Loucy (cell line): ENCODE measurements around the gene OTOA.
"Not testable (repeated sequence)": the region's sequence is repeated elsewhere in the genome, so short reads cannot be mapped to it uniquely, and the experiment has no call there.

Experiments
- H2AFZ ChIP-seq: fragments of 200-600 bp; sonication (generic); 2 replicates; pipeline ENCODE4 v1.6.0; 2016; ENCODE audit warnings: antibody characterized with exemption, mild to moderate bottlenecking, low read length, moderate library complexity
- H3F3A ChIP-seq: fragments of 200-600 bp; 2 replicates; pipeline ENCODE4 v1.6.0; 2016; ENCODE audit warnings: antibody characterized with exemption, low read depth, mild to moderate bottlenecking
- H3K27me3 ChIP-seq: fragments of 200-600 bp; sonication (generic); 2 replicates; pipeline ENCODE4 v1.6.1; 2014; ENCODE audit warnings: low read length, mild to moderate bottlenecking; ENCODE audit not compliant: insufficient read depth, poor library complexity, severe bottlenecking
- H3K36me3 ChIP-seq: fragments of 200-600 bp; sonication (generic); 2 replicates; pipeline ENCODE4 v1.6.1; 2016; ENCODE audit warnings: low read length; ENCODE audit not compliant: insufficient read depth
- H3K4me1 ChIP-seq: fragments of 200-600 bp; sonication (generic); 2 replicates; pipeline ENCODE4 v1.5.1; 2014; ENCODE audit warnings: low read length, mild to moderate bottlenecking; ENCODE audit not compliant: insufficient read depth, poor library complexity, severe bottlenecking
- H3K4me2 ChIP-seq: fragments of 200-600 bp; sonication (generic); 2 replicates; pipeline ENCODE4 v1.6.0; 2014; ENCODE audit warnings: antibody characterized with exemption, low read length, low read depth, mild to moderate bottlenecking; ENCODE audit not compliant: poor library complexity, severe bottlenecking
- H3K4me3 ChIP-seq: fragments of 200-600 bp; sonication (generic); 2 replicates; pipeline ENCODE4 v1.5.1; 2014; ENCODE audit warnings: low read length, mild to moderate bottlenecking, mixed read lengths; ENCODE audit not compliant: poor library complexity, severe bottlenecking
- H3K79me2 ChIP-seq: fragments of 200-600 bp; sonication (generic); 2 replicates; pipeline ENCODE4 v1.6.1; 2014; ENCODE audit warnings: low read length; ENCODE audit not compliant: insufficient read depth
- H3K9ac ChIP-seq: fragments of 200-600 bp; sonication (generic); 2 replicates; pipeline ENCODE4 v1.6.0; 2014; ENCODE audit warnings: mild to moderate bottlenecking, low read depth, low read length, moderate library complexity; ENCODE audit not compliant: poor library complexity, severe bottlenecking
- H3K9me2 ChIP-seq: fragments of 200-600 bp; sonication (generic); replicated peaks from 2 replicates; pipeline ENCODE4 v1.6.1; 2016; ENCODE audit warnings: low read depth, low read length, mixed read lengths
- H3K9me3 ChIP-seq: fragments of 200-600 bp; sonication (generic); 2 replicates; pipeline ENCODE4 v1.6.1; 2014; ENCODE audit warnings: mild to moderate bottlenecking, antibody characterized with exemption, low read length, low read depth; ENCODE audit not compliant: insufficient read depth
- H4K20me1 ChIP-seq: fragments of 200-600 bp; sonication (generic); 2 replicates; pipeline ENCODE4 v1.6.0; 2014; ENCODE audit warnings: antibody characterized with exemption, low read length, mild to moderate bottlenecking; ENCODE audit not compliant: insufficient read depth, poor library complexity, severe bottlenecking
- EZH2phosphoT487 ChIP-seq: fragments of 200-600 bp; IDR thresholded peaks from 2 replicates; pipeline ENCODE4 v1.6.1; 2018; ENCODE audit warnings: antibody characterized with exemption, mild to moderate bottlenecking, moderate library complexity, borderline replicate concordance
- TF ChIP-seq, protein P1 (sequence below): fragments of 200-600 bp; sonication (generic); conservative IDR thresholded peaks from 2 replicates; pipeline ENCODE4 v1.5.1; 2014; ENCODE audit warnings: mild to moderate bottlenecking, antibody characterized with exemption, low read length

Gene OTOA

DNA sequence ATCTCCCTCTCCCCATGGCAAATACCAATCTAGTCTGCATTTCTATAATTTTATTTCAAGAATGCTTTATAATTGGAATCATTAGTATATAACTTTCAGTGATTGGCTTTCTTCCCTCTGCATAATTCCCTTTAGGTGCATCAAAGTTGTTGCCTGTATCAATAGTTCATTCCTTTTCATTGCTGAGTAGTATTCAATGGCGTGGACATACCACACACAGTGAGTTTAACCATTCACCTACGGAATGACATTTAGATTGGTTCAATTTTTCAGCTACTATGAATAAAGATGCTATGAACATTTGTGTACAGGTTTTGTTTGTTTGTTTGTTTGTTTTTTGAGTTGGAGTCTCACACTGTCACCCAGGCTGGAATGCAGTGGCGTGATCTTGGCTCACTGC lies 9.7 kb downstream of the OTOA start:
- Histone ChIP-seq H3K4me2 (no peak overlapping the region), H2AFZ (no peak overlapping the region), H3K9me2 (no peaks in the 10 kb centered on the region), H3K4me3 (no peak overlapping the region), H3K9me3 (no peaks in the 10 kb centered on the region), H3K4me1 (no peaks in the 10 kb centered on the region), H3K79me2 (no peaks in the 10 kb centered on the region), H3K27me3 (no peaks in the 10 kb centered on the region), H3F3A (no peaks in the 10 kb centered on the region), H3K36me3 (no peaks in the 10 kb centered on the region), H3K9ac (no peak overlapping the region), H4K20me1 (no peaks in the 10 kb centered on the region)
- no peak for TF ChIP-seq EZH2phosphoT487
- TF ChIP-seq, protein P1, sequence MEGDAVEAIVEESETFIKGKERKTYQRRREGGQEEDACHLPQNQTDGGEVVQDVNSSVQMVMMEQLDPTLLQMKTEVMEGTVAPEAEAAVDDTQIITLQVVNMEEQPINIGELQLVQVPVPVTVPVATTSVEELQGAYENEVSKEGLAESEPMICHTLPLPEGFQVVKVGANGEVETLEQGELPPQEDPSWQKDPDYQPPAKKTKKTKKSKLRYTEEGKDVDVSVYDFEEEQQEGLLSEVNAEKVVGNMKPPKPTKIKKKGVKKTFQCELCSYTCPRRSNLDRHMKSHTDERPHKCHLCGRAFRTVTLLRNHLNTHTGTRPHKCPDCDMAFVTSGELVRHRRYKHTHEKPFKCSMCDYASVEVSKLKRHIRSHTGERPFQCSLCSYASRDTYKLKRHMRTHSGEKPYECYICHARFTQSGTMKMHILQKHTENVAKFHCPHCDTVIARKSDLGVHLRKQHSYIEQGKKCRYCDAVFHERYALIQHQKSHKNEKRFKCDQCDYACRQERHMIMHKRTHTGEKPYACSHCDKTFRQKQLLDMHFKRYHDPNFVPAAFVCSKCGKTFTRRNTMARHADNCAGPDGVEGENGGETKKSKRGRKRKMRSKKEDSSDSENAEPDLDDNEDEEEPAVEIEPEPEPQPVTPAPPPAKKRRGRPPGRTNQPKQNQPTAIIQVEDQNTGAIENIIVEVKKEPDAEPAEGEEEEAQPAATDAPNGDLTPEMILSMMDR, result no peak

DNA sequence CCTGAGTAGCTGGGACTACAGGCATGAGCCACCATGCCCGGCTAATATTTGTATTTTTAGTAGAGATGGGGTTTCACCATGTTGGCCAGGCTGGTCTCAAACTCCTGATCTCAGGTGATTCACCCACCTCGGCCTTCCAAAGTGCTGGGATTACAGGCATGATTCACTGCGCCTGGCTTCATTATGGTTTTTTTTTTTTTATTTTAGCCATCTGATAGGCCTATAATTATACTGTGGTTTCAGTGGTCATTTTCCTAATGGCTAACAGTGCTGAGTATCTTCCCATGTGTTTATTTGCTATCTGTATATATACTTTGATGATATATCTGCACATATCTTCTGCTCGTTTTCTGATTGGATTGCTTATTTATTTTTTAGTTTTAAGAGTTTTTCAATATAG lies 10.7 kb downstream of the OTOA start:
- not testable (repeated sequence) for H3K4me2 ChIP-seq

GRCh38 chr16:21680714-21681113 lies 16.9 kb downstream of the OTOA start:
- H3K4me3 ChIP-seq, H3K27me3 ChIP-seq, H2AFZ ChIP-seq, H3F3A ChIP-seq, H3K79me2 ChIP-seq, H3K9me3 ChIP-seq, H3K36me3 ChIP-seq, H4K20me1 ChIP-seq, H3K9me2 ChIP-seq, H3K4me2 ChIP-seq, H3K4me1 ChIP-seq, H3K9ac ChIP-seq: not testable (repeated sequence)

More for the DNA sequence above, 10.7 kb downstream of the OTOA start:
- not testable (repeated sequence) for H3F3A ChIP-seq, H3K4me3 ChIP-seq, H3K9ac ChIP-seq, H3K36me3 ChIP-seq, H3K27me3 ChIP-seq, H4K20me1 ChIP-seq, H3K9me3 ChIP-seq, H3K9me2 ChIP-seq, H2AFZ ChIP-seq, H3K79me2 ChIP-seq, H3K4me1 ChIP-seq

GRCh38 chr16:21683184-21683583 lies 19.4 kb downstream of the OTOA start:
- Histone ChIP-seq H3K79me2 (no peaks in the 10 kb centered on the region), H3F3A (no peaks in the 10 kb centered on the region), H3K36me3 (no peaks in the 10 kb centered on the region), H3K27me3 (no peaks in the 10 kb centered on the region), H3K9me3 (no peaks in the 10 kb centered on the region), H3K9ac (no peak overlapping the region), H4K20me1 (no peaks in the 10 kb centered on the region), H3K4me3 (no peak overlapping the region), H2AFZ (no peak overlapping the region), H3K4me2 (no peak overlapping the region), H3K4me1 (no peaks in the 10 kb centered on the region), H3K9me2 (no peaks in the 10 kb centered on the region)
- TF ChIP-seq, protein P1, result no peak
- TF ChIP-seq EZH2phosphoT487, result no peak
